H1 (cell line): ENCODE results near the gene HSPA1L. TPM values are rescaled to one million over a fixed set of nuclear protein-coding genes. Genes with fewer than 3 reads are reported as not detected.
A peak's percentile ranks its signal among the peaks of the same experiment; 100 is the strongest.
"Not testable (repeated sequence)": the region's sequence is repeated elsewhere in the genome, so short reads cannot be mapped to it uniquely, and the experiment has no call there.

ENCODE experiments used
- CTCF ChIA-PET: fragments of 300-600 bp; sonication (Branson Sonifier 250); formaldehyde crosslinking; loops from one replicate; lab custom pipeline; 2021; ENCODE audit not compliant: partially characterized antibody; lab: Charles Lee
- POLR2A ChIA-PET: fragments of 300-600 bp; sonication (Branson Sonifier 250); formaldehyde crosslinking; loops from one replicate; lab custom pipeline; 2021; ENCODE audit warnings: inconsistent platforms; ENCODE audit not compliant: partially characterized antibody; lab: Charles Lee
- DNase-seq, 2 experiments: peaks; one replicate each; pipeline versions ENCODE4 v3.0.0 to v3.0.0-alpha.2; 2010 to 2022; ENCODE audit warnings: low spot score in 2 of 2, low read depth in 1 of 2, mixed read lengths in 1 of 2
- FAIRE-seq: peaks from 2 replicates; lab custom pipeline; 2011; peaks lifted over from hg19 to GRCh38; lab: Jason Lieb, UNC
- H2AFZ ChIP-seq: 2 replicates; pipeline ENCODE4 v1.8.1; 2012; ENCODE audit warnings: low read length, inconsistent platforms
- H2AK5ac ChIP-seq: 2 replicates; pipeline ENCODE4 v1.6.1; 2013; ENCODE audit warnings: low read depth, low read length
- H2BK120ac ChIP-seq: replicated peaks from 2 replicates; pipeline ENCODE3; 2013; ENCODE audit warnings: low read depth, low read length, inconsistent platforms
- H2BK12ac ChIP-seq: 2 replicates; pipeline ENCODE4 v1.6.1; 2013; ENCODE audit warnings: low read depth, low read length
- H2BK15ac ChIP-seq: 2 replicates; pipeline ENCODE4 v1.6.1; 2013; ENCODE audit warnings: low read length
- H2BK20ac ChIP-seq: 2 replicates; pipeline ENCODE4 v1.6.1; 2013; ENCODE audit warnings: low read length
- H2BK5ac ChIP-seq: 2 replicates; pipeline ENCODE4 v1.6.1; 2013; ENCODE audit warnings: low read depth, low read length
- H3K14ac ChIP-seq: 2 replicates; pipeline ENCODE4 v1.6.1; 2013; ENCODE audit warnings: inconsistent platforms; ENCODE audit not compliant: insufficient read length
- H3K18ac ChIP-seq: 2 replicates; pipeline ENCODE4 v1.6.1; 2013; ENCODE audit warnings: low read length; ENCODE audit errors: extremely low read depth
- H3K23ac ChIP-seq: 2 replicates; pipeline ENCODE4 v1.6.1; 2013; ENCODE audit warnings: inconsistent platforms; ENCODE audit not compliant: insufficient read length
- H3K23me2 ChIP-seq: 2 replicates; pipeline ENCODE4 v1.6.1; 2013; ENCODE audit warnings: low read depth, low read length
- H3K27ac ChIP-seq: 2 replicates; pipeline ENCODE4 v1.6.1; 2011; ENCODE audit warnings: low read depth, low read length, inconsistent platforms
- H3K27me3 ChIP-seq, 4 experiments: replicated peaks in 1 of 4; 1 replicate in 1 of 4; 2 replicates in 3 of 4; pipeline versions ENCODE4 v1.6.1 to v1.8.1; 2011 to 2013; ENCODE audit warnings: low read length in 3 of 4, mild to moderate bottlenecking in 3 of 4, inconsistent platforms in 2 of 4, mixed read lengths in 2 of 4, moderate library complexity in 1 of 4; ENCODE audit not compliant: control insufficient read depth in 3 of 4, insufficient read depth in 3 of 4; ENCODE audit errors: extremely low read depth in 1 of 4
- H3K36me3 ChIP-seq, 4 experiments: 2 replicates each; pipeline versions ENCODE4 v1.6.1 to v1.8.1; 2011 to 2013; ENCODE audit warnings: mild to moderate bottlenecking in 4 of 4, low read length in 3 of 4, moderate library complexity in 2 of 4, control low read depth in 1 of 4, inconsistent platforms in 1 of 4; ENCODE audit not compliant: insufficient read depth in 4 of 4, control insufficient read depth in 2 of 4
- H3K4ac ChIP-seq: replicated peaks from 2 replicates; pipeline ENCODE3; 2013; ENCODE audit warnings: low read length, low read depth, mixed read lengths, inconsistent platforms; ENCODE audit not compliant: insufficient read length
- H3K4me1 ChIP-seq, 4 experiments: replicated peaks in 1 of 4; 1 replicate in 1 of 4; 2 replicates in 3 of 4; pipeline versions ENCODE4 v1.6.1 to v1.8.1; 2011 to 2013; ENCODE audit warnings: low read length in 3 of 4, inconsistent platforms in 2 of 4, mixed read lengths in 1 of 4; ENCODE audit not compliant: insufficient read depth in 4 of 4, control insufficient read depth in 3 of 4
- H3K4me2 ChIP-seq, 2 experiments: 2 replicates each; pipeline versions ENCODE4 v1.6.1 to v1.8.1; 2011 to 2013; ENCODE audit warnings: low read depth in 2 of 2, low read length in 2 of 2, control low read depth in 1 of 2, inconsistent platforms in 1 of 2, mild to moderate bottlenecking in 1 of 2; ENCODE audit not compliant: insufficient read depth in 1 of 2
- H3K4me3 ChIP-seq, 4 experiments: fragments of 200-600, 300-600 bp in 1 of 4; sonication (generic), shearing (Covaris generic), sonication (Bioruptor Twin) in 1 of 4; 2 replicates each; pipeline versions ENCODE4 v1.5.1 to v1.8.1; 2011 to 2016; ENCODE audit warnings: low read length in 4 of 4, low read depth in 3 of 4, control low read depth in 2 of 4, inconsistent platforms in 2 of 4, mild to moderate bottlenecking in 2 of 4, mixed read lengths in 1 of 4, moderate library complexity in 1 of 4; ENCODE audit not compliant: insufficient read depth in 2 of 4; ENCODE audit errors: extremely low read depth in 1 of 4
- H3K56ac ChIP-seq: replicated peaks from 2 replicates; pipeline ENCODE3; 2013; ENCODE audit warnings: low read depth, mild to moderate bottlenecking, mixed read lengths, low read length, inconsistent platforms; ENCODE audit not compliant: insufficient read length
- H3K79me1 ChIP-seq: 2 replicates; pipeline ENCODE4 v1.6.1; 2013; ENCODE audit warnings: low read depth, low read length, control low read depth
- H3K79me2 ChIP-seq, 2 experiments: 2 replicates each; pipeline versions ENCODE4 v1.6.1 to v1.8.1; 2012 to 2013; ENCODE audit warnings: low read length in 2 of 2, mild to moderate bottlenecking in 2 of 2, inconsistent platforms in 1 of 2; ENCODE audit not compliant: insufficient read depth in 2 of 2, control insufficient read depth in 1 of 2
- H3K9ac ChIP-seq, 4 experiments: replicated peaks in 1 of 4; 1 replicate in 1 of 4; 2 replicates in 3 of 4; pipeline versions ENCODE4 v1.6.1 to v1.8.1; 2011 to 2013; ENCODE audit warnings: low read depth in 3 of 4, low read length in 3 of 4, control low read depth in 2 of 4, mild to moderate bottlenecking in 2 of 4, moderate library complexity in 2 of 4, inconsistent platforms in 1 of 4; ENCODE audit errors: extremely low read depth in 1 of 4
- H3K9me3 ChIP-seq, 2 experiments: 2 replicates each; pipeline versions ENCODE4 v1.6.1 to v1.8.1; 2012 to 2013; ENCODE audit warnings: mild to moderate bottlenecking in 2 of 2, moderate library complexity in 2 of 2, control low read depth in 1 of 2, inconsistent platforms in 1 of 2, low read depth in 1 of 2, low read length in 1 of 2, mixed read lengths in 1 of 2; ENCODE audit not compliant: insufficient read depth in 2 of 2
- H4K20me1 ChIP-seq, 2 experiments: replicated peaks in 1 of 2; 2 replicates each; pipeline versions ENCODE3 to v1.8.1; 2011 to 2013; ENCODE audit warnings: inconsistent platforms in 2 of 2, low read length in 2 of 2, mild to moderate bottlenecking in 1 of 2; ENCODE audit not compliant: insufficient read depth in 2 of 2, control insufficient read depth in 1 of 2
- H4K5ac ChIP-seq: 2 replicates; pipeline ENCODE4 v1.6.1; 2013; ENCODE audit warnings: low read length, low read depth, mixed read lengths, inconsistent platforms; ENCODE audit not compliant: insufficient read length
- H4K8ac ChIP-seq: 2 replicates; pipeline ENCODE4 v1.8.0; 2013; ENCODE audit warnings: mild to moderate bottlenecking, moderate library complexity, low read length, inconsistent platforms; ENCODE audit not compliant: insufficient read depth; ENCODE audit errors: extremely low read depth
- H4K91ac ChIP-seq: replicated peaks from 2 replicates; pipeline ENCODE3; 2013; ENCODE audit warnings: low read length, mixed read lengths, inconsistent platforms; ENCODE audit not compliant: insufficient read length
- POLR2AphosphoS5 ChIP-seq: IDR thresholded peaks from 2 replicates; pipeline ENCODE4 v1.6.1; 2011; ENCODE audit warnings: low read depth, low read length
- WGBS, 2 experiments: shearing (Covaris generic) in 1 of 2; methylation state at CpG; one replicate each; pipeline versions ENCODE4 v1.1.6 to v1.1.7; 2013 to 2015; ENCODE audit warnings: low lambda C conversion rate in 2 of 2, mixed read lengths in 2 of 2, inconsistent platforms in 1 of 2, low coverage in 1 of 2, missing lambda C conversion rate in 1 of 2; ENCODE audit not compliant: insufficient replicate concordance in 2 of 2, insufficient coverage in 1 of 2, insufficient read length in 1 of 2; ENCODE audit errors: extremely low coverage in 1 of 2, missing lambda C conversion rate in 1 of 2; 5-methylcytosine and 5-hydroxymethylcytosine counted together
- polyA plus RNA-seq, 7 experiments: library from polyadenylated mRNA; depleted of rRNA in 3 of 7; stranded (reverse) in 5 of 7; unstranded in 2 of 7; fragments of >200 nt in 5 of 7; fragments of 200-250 nt in 2 of 7; gene quantifications; 1 replicate in 5 of 7; 2 replicates in 1 of 7; 4 replicates in 1 of 7; pipeline versions ENCODE4 v1.2.1 to v1.2.3, GENCODE V29; 2011 to 2013; ENCODE audit warnings: missing spikeins in 2 of 7, mixed read lengths in 2 of 7
- total RNA-seq: library from RNA; stranded (reverse); fragmentation: NEBNext Ultra II Directional; extraction: Animal tissue kit (Norgen Biotek cat#: 25700); gene quantifications from 2 replicates; pipeline ENCODE4 v1.2.1, GENCODE V29; 2021

The HSPA1L gene
- total and polyA plus RNA-seq, 2 of the 8 experiments (the other 6 are each of a cell fraction or from before 2014, with no cell fraction given): 1.00 to 1.9 TPM

GRCh38 chr6:31839779-31840126 is 24.7 kb upstream of the HSPA1L start:
- not testable (repeated sequence) for H3K9ac ChIP-seq, H3K23ac ChIP-seq, FAIRE-seq, H2BK120ac ChIP-seq, H3K4me2 ChIP-seq, H3K27me3 ChIP-seq, H2BK20ac ChIP-seq, H3K9me3 ChIP-seq, H3K14ac ChIP-seq, H2BK12ac ChIP-seq, H2BK5ac ChIP-seq, H3K27ac ChIP-seq, H3K18ac ChIP-seq, H3K4ac ChIP-seq, H3K79me1 ChIP-seq, H3K4me1 ChIP-seq, H4K91ac ChIP-seq, H3K56ac ChIP-seq, H3K4me3 ChIP-seq, H4K5ac ChIP-seq, DNase-seq, H2BK15ac ChIP-seq, H2AFZ ChIP-seq, H2AK5ac ChIP-seq, H4K8ac ChIP-seq
- 91% methylated on average over 8 of the region's 8 CpGs; no CpG with 5 or more reads in 1 of the 2 experiments for WGBS, 2 experiments
- peaks cover 17 to 37% of the 10 kb centered on the region in 2 experiments for H3K79me2 ChIP-seq
- H3K23me2 ChIP-seq: peaks cover 15% of the 10 kb centered on the region
- 0 out of 2 replicates have a peak, but pooled peaks have one; percentile 27 for TF ChIP-seq POLR2AphosphoS5
- ChIA-PET CTCF (interaction anchor here (0.8 to 4.5 kb wide), 7 partner anchors 20 to 128 kb away, joined by 3 to 15 read pairs (median 3); no protein-coding TSS in a partner anchor), POLR2A (interaction anchor here (0.6 to 11.4 kb wide), 25 partner anchors 8 to 594 kb away, joined by 3 to 189 read pairs (median 5); partner anchors contain the start of genes CSNK2B, DDX39B, EHMT2 and HSPA1A)
- H3K36me3 ChIP-seq: peaks cover 34 to 77% (median 48%) of the 10 kb centered on the region in 4 experiments
- peaks cover 18 to 24% of the 10 kb centered on the region in 2 experiments for H4K20me1 ChIP-seq
